ENCODE results near the gene OGDH.

GRCh38 chr7:44569959-44570358 lies 36.5 kb upstream of the OGDH start:
- TF ChIP-seq REST (IDR thresholded peaks at IDR 0.05; ENCODE audit: low read depth) (no peak), EGR1 (IDR thresholded peaks at IDR 0.05) (no peak), USF1 (IDR thresholded peaks at IDR 0.05) (no peak), CEBPB (IDR thresholded peaks at IDR 0.05) (no peak), TAF1 (IDR thresholded peaks at IDR 0.05; ENCODE audit: low read depth) (no peak), CREB1 (IDR thresholded peaks at IDR 0.05; ENCODE audit: low read depth) (no peak)
